ENCODE results near the gene RAPGEF1. TPM values are rescaled to one million over a fixed set of nuclear protein-coding genes. Genes with fewer than 3 reads are reported as not detected.

RAPGEF1 gene
- total RNA-seq = 10 to 100 TPM; 13.1 to 73.7 (median 26.2) TPM

DNA sequence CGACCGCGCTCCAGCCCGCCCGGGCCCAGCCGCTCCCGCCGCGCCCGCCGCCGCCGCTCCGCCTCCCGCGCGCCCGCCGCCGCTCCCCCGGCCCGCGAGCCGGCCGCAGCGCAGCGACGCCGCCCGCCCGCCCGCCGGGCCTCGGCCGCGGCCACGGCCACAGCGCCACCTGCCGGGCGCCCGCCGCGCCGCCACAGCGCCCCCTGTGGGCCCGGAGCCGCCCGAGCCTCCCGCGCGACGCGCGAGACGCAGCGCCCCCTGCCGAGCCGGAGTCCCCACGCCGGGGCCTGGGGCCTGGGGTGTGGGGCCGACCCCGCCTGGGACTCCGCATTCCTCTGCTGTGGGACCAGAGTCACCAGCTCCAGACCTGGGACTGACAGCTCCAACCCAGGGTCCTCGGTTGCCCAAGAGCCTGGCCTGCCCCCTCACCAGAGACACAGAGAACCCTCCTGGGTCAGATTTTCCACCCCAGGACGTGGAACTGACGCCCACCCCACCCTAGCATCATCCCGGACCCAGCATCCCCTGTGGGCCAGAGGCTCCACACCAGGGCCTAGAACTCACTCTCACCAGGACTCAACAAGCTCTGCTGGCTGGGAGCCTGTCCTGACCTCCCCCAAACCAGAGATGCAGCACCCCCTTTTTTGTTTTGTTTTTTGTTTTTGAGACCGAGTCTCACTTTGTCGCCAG lies at the start of gene RAPGEF1:
Gene RAPGEF1 (minus strand): TSS at position 118 of the 690 bp plus-strand sequence. CDS start 246 bp downstream, outside the sequence.
- Histone ChIP-seq H3K4me1 (peaks cover 5 to 8% of the 10 kb centered on the region in 2 donors), H3K4me3 (peak within 1 kb of the TSS; percentile 53 to 63), H3K27me3 (no peaks in the 10 kb centered on the region), H3K27ac (peak within 1 kb of the TSS; percentile 75 to 98), H3K36me3 (no peaks in the 10 kb centered on the region), H3K9me3 (no peaks in the 10 kb centered on the region)
- TF ChIP-seq, protein P1, sequence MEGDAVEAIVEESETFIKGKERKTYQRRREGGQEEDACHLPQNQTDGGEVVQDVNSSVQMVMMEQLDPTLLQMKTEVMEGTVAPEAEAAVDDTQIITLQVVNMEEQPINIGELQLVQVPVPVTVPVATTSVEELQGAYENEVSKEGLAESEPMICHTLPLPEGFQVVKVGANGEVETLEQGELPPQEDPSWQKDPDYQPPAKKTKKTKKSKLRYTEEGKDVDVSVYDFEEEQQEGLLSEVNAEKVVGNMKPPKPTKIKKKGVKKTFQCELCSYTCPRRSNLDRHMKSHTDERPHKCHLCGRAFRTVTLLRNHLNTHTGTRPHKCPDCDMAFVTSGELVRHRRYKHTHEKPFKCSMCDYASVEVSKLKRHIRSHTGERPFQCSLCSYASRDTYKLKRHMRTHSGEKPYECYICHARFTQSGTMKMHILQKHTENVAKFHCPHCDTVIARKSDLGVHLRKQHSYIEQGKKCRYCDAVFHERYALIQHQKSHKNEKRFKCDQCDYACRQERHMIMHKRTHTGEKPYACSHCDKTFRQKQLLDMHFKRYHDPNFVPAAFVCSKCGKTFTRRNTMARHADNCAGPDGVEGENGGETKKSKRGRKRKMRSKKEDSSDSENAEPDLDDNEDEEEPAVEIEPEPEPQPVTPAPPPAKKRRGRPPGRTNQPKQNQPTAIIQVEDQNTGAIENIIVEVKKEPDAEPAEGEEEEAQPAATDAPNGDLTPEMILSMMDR (IDR thresholded peaks at IDR 0.05) = peak; percentile 61 to 100 (median 98)
- no peak for TF ChIP-seq POLR2A (IDR thresholded peaks at IDR 0.05)
- peak; percentile 54 to 76 for DNase-seq
- intact Hi-C loops (cut with DNase I; ENCODE audit: low total_unique reads) = loop anchor here (2.0 to 5.0 kb wide), 2 partner anchors 149 to 388 kb away; no protein-coding TSS in a partner anchor

GRCh38 chr9:131788851-131789250 lies 49.0 kb upstream of the RAPGEF1 start:
- Histone ChIP-seq H3K36me3 (no peaks in the 10 kb centered on the region), H3K27ac (no peak overlapping the region), H3K4me3 (no peak overlapping the region), H3K27me3 (no peaks in the 10 kb centered on the region), H3K4me1 (no peaks in the 10 kb centered on the region), H3K9me3 (no peaks in the 10 kb centered on the region)
- no peak for DNase-seq
- intact Hi-C loops (cut with DNase I; ENCODE audit: low total_unique reads) = no loop called here
- no peak for TF ChIP-seq POLR2A (IDR thresholded peaks at IDR 0.05)
- TF ChIP-seq, protein P1 (IDR thresholded peaks at IDR 0.05) = no peak

DNA sequence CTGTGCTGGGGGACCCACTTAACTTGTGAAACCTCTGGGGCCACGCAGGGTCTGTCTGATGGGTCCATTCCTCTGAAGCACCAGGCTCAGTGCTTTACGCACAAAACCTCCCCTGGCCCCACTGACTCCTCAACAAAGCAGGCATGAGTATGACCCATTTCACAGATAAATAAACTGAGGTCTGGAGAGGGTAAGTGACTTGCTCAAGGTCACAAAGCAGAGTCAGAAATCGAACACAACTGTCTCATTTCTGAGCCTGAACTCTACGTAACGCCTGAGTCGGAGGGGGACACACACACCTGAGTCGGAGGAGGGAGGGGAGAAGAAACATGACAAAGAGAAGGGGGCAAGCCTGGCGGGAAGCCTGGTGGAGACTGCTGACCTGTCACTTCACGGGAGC lies 48.0 kb upstream of the RAPGEF1 start:
- no peak overlapping the region for H3K27ac ChIP-seq
- TF ChIP-seq, protein P1 (IDR thresholded peaks at IDR 0.05) = no peak
- no peak for TF ChIP-seq POLR2A (IDR thresholded peaks at IDR 0.05)
- no peak for DNase-seq
- no peaks in the 10 kb centered on the region for H3K27me3 ChIP-seq
- H3K4me3 ChIP-seq = no peak overlapping the region
- H3K36me3 ChIP-seq = no peaks in the 10 kb centered on the region
- no peaks in the 10 kb centered on the region for H3K4me1 ChIP-seq
- H3K9me3 ChIP-seq = no peaks in the 10 kb centered on the region
- intact Hi-C loops (cut with DNase I; ENCODE audit: low total_unique reads) = no loop called here

GRCh38 chr9:131784748-131785501 lies 45.0 kb upstream of the RAPGEF1 start:
- no peak for DNase-seq
- Histone ChIP-seq H3K9me3 (no peaks in the 10 kb centered on the region), H3K4me1 (no peaks in the 10 kb centered on the region), H3K27ac (no peak overlapping the region), H3K36me3 (no peaks in the 10 kb centered on the region), H3K4me3 (no peak overlapping the region), H3K27me3 (no peaks in the 10 kb centered on the region)
- TF ChIP-seq POLR2A (IDR thresholded peaks at IDR 0.05) = no peak
- TF ChIP-seq, protein P1 (IDR thresholded peaks at IDR 0.05) = no peak
- intact Hi-C loops (cut with DNase I; ENCODE audit: low total_unique reads) = no loop called here

- H3K27me3 ChIP-seq = no peaks in the 10 kb centered on the region
- intact Hi-C loops (cut with DNase I; ENCODE audit: low total_unique reads) = no loop called here
- no peak overlapping the region for H3K27ac ChIP-seq
- no peaks in the 10 kb centered on the region for H3K36me3 ChIP-seq
- no peak overlapping the region for H3K4me3 ChIP-seq
- no peak for DNase-seq
- H3K9me3 ChIP-seq = no peaks in the 10 kb centered on the region
- TF ChIP-seq, protein P1 (IDR thresholded peaks at IDR 0.05) = no peak
- no peak for TF ChIP-seq POLR2A (IDR thresholded peaks at IDR 0.05)
- no peaks in the 10 kb centered on the region for H3K4me1 ChIP-seq
Observed at GRCh38 chr9:131781069-131781468, 41.2 kb upstream of the RAPGEF1 start.

All from uterus (tissue), 4 donors.